H1 (cell line): Measurements from ENCODE around the gene KRT81. TPM values are rescaled to one million over a fixed set of nuclear protein-coding genes. Genes with fewer than 3 reads are reported as not detected.

Source experiments
- CTCF ChIA-PET: fragments of 300-600 bp; sonication (Branson Sonifier 250); formaldehyde crosslinking; loops from one replicate; lab custom pipeline; 2021; ENCODE audit not compliant: partially characterized antibody; lab: Charles Lee
- POLR2A ChIA-PET: fragments of 300-600 bp; sonication (Branson Sonifier 250); formaldehyde crosslinking; loops from one replicate; lab custom pipeline; 2021; ENCODE audit warnings: inconsistent platforms; ENCODE audit not compliant: partially characterized antibody; lab: Charles Lee
- DNase-seq, 2 experiments: peaks; one replicate each; pipeline versions ENCODE4 v3.0.0 to v3.0.0-alpha.2; 2010 to 2022; ENCODE audit warnings: low spot score in 2 of 2, low read depth in 1 of 2, mixed read lengths in 1 of 2
- FAIRE-seq: peaks from 2 replicates; lab custom pipeline; 2011; peaks lifted over from hg19 to GRCh38; lab: Jason Lieb, UNC
- H2AFZ ChIP-seq: 2 replicates; pipeline ENCODE4 v1.8.1; 2012; ENCODE audit warnings: low read length, inconsistent platforms
- H2AK5ac ChIP-seq: 2 replicates; pipeline ENCODE4 v1.6.1; 2013; ENCODE audit warnings: low read depth, low read length
- H2BK120ac ChIP-seq: replicated peaks from 2 replicates; pipeline ENCODE3; 2013; ENCODE audit warnings: low read depth, low read length, inconsistent platforms
- H2BK12ac ChIP-seq: 2 replicates; pipeline ENCODE4 v1.6.1; 2013; ENCODE audit warnings: low read depth, low read length
- H2BK15ac ChIP-seq: 2 replicates; pipeline ENCODE4 v1.6.1; 2013; ENCODE audit warnings: low read length
- H2BK20ac ChIP-seq: 2 replicates; pipeline ENCODE4 v1.6.1; 2013; ENCODE audit warnings: low read length
- H2BK5ac ChIP-seq: 2 replicates; pipeline ENCODE4 v1.6.1; 2013; ENCODE audit warnings: low read depth, low read length
- H3K14ac ChIP-seq: 2 replicates; pipeline ENCODE4 v1.6.1; 2013; ENCODE audit warnings: inconsistent platforms; ENCODE audit not compliant: insufficient read length
- H3K18ac ChIP-seq: 2 replicates; pipeline ENCODE4 v1.6.1; 2013; ENCODE audit warnings: low read length; ENCODE audit errors: extremely low read depth
- H3K23ac ChIP-seq: 2 replicates; pipeline ENCODE4 v1.6.1; 2013; ENCODE audit warnings: inconsistent platforms; ENCODE audit not compliant: insufficient read length
- H3K23me2 ChIP-seq: 2 replicates; pipeline ENCODE4 v1.6.1; 2013; ENCODE audit warnings: low read depth, low read length
- H3K27ac ChIP-seq: 2 replicates; pipeline ENCODE4 v1.6.1; 2011; ENCODE audit warnings: low read depth, low read length, inconsistent platforms
- H3K27me3 ChIP-seq, 4 experiments: replicated peaks in 1 of 4; 1 replicate in 1 of 4; 2 replicates in 3 of 4; pipeline versions ENCODE4 v1.6.1 to v1.8.1; 2011 to 2013; ENCODE audit warnings: low read length in 3 of 4, mild to moderate bottlenecking in 3 of 4, inconsistent platforms in 2 of 4, mixed read lengths in 2 of 4, moderate library complexity in 1 of 4; ENCODE audit not compliant: control insufficient read depth in 3 of 4, insufficient read depth in 3 of 4; ENCODE audit errors: extremely low read depth in 1 of 4
- H3K36me3 ChIP-seq, 4 experiments: 2 replicates each; pipeline versions ENCODE4 v1.6.1 to v1.8.1; 2011 to 2013; ENCODE audit warnings: mild to moderate bottlenecking in 4 of 4, low read length in 3 of 4, moderate library complexity in 2 of 4, control low read depth in 1 of 4, inconsistent platforms in 1 of 4; ENCODE audit not compliant: insufficient read depth in 4 of 4, control insufficient read depth in 2 of 4
- H3K4ac ChIP-seq: replicated peaks from 2 replicates; pipeline ENCODE3; 2013; ENCODE audit warnings: low read length, low read depth, mixed read lengths, inconsistent platforms; ENCODE audit not compliant: insufficient read length
- H3K4me1 ChIP-seq, 4 experiments: replicated peaks in 1 of 4; 1 replicate in 1 of 4; 2 replicates in 3 of 4; pipeline versions ENCODE4 v1.6.1 to v1.8.1; 2011 to 2013; ENCODE audit warnings: low read length in 3 of 4, inconsistent platforms in 2 of 4, mixed read lengths in 1 of 4; ENCODE audit not compliant: insufficient read depth in 4 of 4, control insufficient read depth in 3 of 4
- H3K4me2 ChIP-seq, 2 experiments: 2 replicates each; pipeline versions ENCODE4 v1.6.1 to v1.8.1; 2011 to 2013; ENCODE audit warnings: low read depth in 2 of 2, low read length in 2 of 2, control low read depth in 1 of 2, inconsistent platforms in 1 of 2, mild to moderate bottlenecking in 1 of 2; ENCODE audit not compliant: insufficient read depth in 1 of 2
- H3K4me3 ChIP-seq, 4 experiments: fragments of 200-600, 300-600 bp in 1 of 4; sonication (generic), shearing (Covaris generic), sonication (Bioruptor Twin) in 1 of 4; 2 replicates each; pipeline versions ENCODE4 v1.5.1 to v1.8.1; 2011 to 2016; ENCODE audit warnings: low read length in 4 of 4, low read depth in 3 of 4, control low read depth in 2 of 4, inconsistent platforms in 2 of 4, mild to moderate bottlenecking in 2 of 4, mixed read lengths in 1 of 4, moderate library complexity in 1 of 4; ENCODE audit not compliant: insufficient read depth in 2 of 4; ENCODE audit errors: extremely low read depth in 1 of 4
- H3K56ac ChIP-seq: replicated peaks from 2 replicates; pipeline ENCODE3; 2013; ENCODE audit warnings: low read depth, mild to moderate bottlenecking, mixed read lengths, low read length, inconsistent platforms; ENCODE audit not compliant: insufficient read length
- H3K79me1 ChIP-seq: 2 replicates; pipeline ENCODE4 v1.6.1; 2013; ENCODE audit warnings: low read depth, low read length, control low read depth
- H3K79me2 ChIP-seq, 2 experiments: 2 replicates each; pipeline versions ENCODE4 v1.6.1 to v1.8.1; 2012 to 2013; ENCODE audit warnings: low read length in 2 of 2, mild to moderate bottlenecking in 2 of 2, inconsistent platforms in 1 of 2; ENCODE audit not compliant: insufficient read depth in 2 of 2, control insufficient read depth in 1 of 2
- H3K9ac ChIP-seq, 4 experiments: replicated peaks in 1 of 4; 1 replicate in 1 of 4; 2 replicates in 3 of 4; pipeline versions ENCODE4 v1.6.1 to v1.8.1; 2011 to 2013; ENCODE audit warnings: low read depth in 3 of 4, low read length in 3 of 4, control low read depth in 2 of 4, mild to moderate bottlenecking in 2 of 4, moderate library complexity in 2 of 4, inconsistent platforms in 1 of 4; ENCODE audit errors: extremely low read depth in 1 of 4
- H3K9me3 ChIP-seq, 2 experiments: 2 replicates each; pipeline versions ENCODE4 v1.6.1 to v1.8.1; 2012 to 2013; ENCODE audit warnings: mild to moderate bottlenecking in 2 of 2, moderate library complexity in 2 of 2, control low read depth in 1 of 2, inconsistent platforms in 1 of 2, low read depth in 1 of 2, low read length in 1 of 2, mixed read lengths in 1 of 2; ENCODE audit not compliant: insufficient read depth in 2 of 2
- H4K20me1 ChIP-seq, 2 experiments: replicated peaks in 1 of 2; 2 replicates each; pipeline versions ENCODE3 to v1.8.1; 2011 to 2013; ENCODE audit warnings: inconsistent platforms in 2 of 2, low read length in 2 of 2, mild to moderate bottlenecking in 1 of 2; ENCODE audit not compliant: insufficient read depth in 2 of 2, control insufficient read depth in 1 of 2
- H4K5ac ChIP-seq: 2 replicates; pipeline ENCODE4 v1.6.1; 2013; ENCODE audit warnings: low read length, low read depth, mixed read lengths, inconsistent platforms; ENCODE audit not compliant: insufficient read length
- H4K8ac ChIP-seq: 2 replicates; pipeline ENCODE4 v1.8.0; 2013; ENCODE audit warnings: mild to moderate bottlenecking, moderate library complexity, low read length, inconsistent platforms; ENCODE audit not compliant: insufficient read depth; ENCODE audit errors: extremely low read depth
- H4K91ac ChIP-seq: replicated peaks from 2 replicates; pipeline ENCODE3; 2013; ENCODE audit warnings: low read length, mixed read lengths, inconsistent platforms; ENCODE audit not compliant: insufficient read length
- ATF3 ChIP-seq: IDR thresholded peaks from 2 replicates; pipeline ENCODE4 v1.6.1; 2011; ENCODE audit warnings: low read depth, mild to moderate bottlenecking, low read length; ENCODE audit not compliant: insufficient read depth
- CREB1 ChIP-seq: IDR thresholded peaks from 2 replicates; pipeline ENCODE4 v1.6.1; 2012; ENCODE audit warnings: inconsistent platforms
- FOSL1 ChIP-seq: IDR thresholded peaks from 2 replicates; pipeline ENCODE4 v1.6.1; 2011; ENCODE audit warnings: mild to moderate bottlenecking, low read depth, low read length, moderate library complexity; ENCODE audit not compliant: insufficient read depth
- GABPA ChIP-seq: IDR thresholded peaks from 2 replicates; pipeline ENCODE4 v1.6.1; 2011; ENCODE audit warnings: mild to moderate bottlenecking, low read length, moderate library complexity, borderline replicate concordance; ENCODE audit not compliant: insufficient read depth
- GTF2F1 ChIP-seq: IDR thresholded peaks from 2 replicates; pipeline ENCODE4 v1.6.1; 2012; ENCODE audit warnings: low read depth, low read length, improper control_type of control experiment, borderline replicate concordance
- HDAC6 ChIP-seq: IDR thresholded peaks from one replicate; pipeline ENCODE4 v1.7.1; 2012; ENCODE audit warnings: low read depth, mild to moderate bottlenecking, inconsistent platforms, low read length, moderate library complexity
- JUND ChIP-seq: IDR thresholded peaks from 2 replicates; pipeline ENCODE4 v1.6.1; 2011; ENCODE audit warnings: mild to moderate bottlenecking, improper control_type of control experiment, low read length
- POLR2AphosphoS5 ChIP-seq: IDR thresholded peaks from 2 replicates; pipeline ENCODE4 v1.6.1; 2011; ENCODE audit warnings: low read depth, low read length
- POU5F1 ChIP-seq: IDR thresholded peaks from 2 replicates; pipeline ENCODE4 v1.6.1; 2011; ENCODE audit warnings: low read depth, mild to moderate bottlenecking, low read length, moderate library complexity
- RAD21 ChIP-seq, 2 experiments: IDR thresholded peaks in 1 of 2; conservative IDR thresholded peaks in 1 of 2; 2 replicates each; pipeline ENCODE4 v1.6.1; 2011; ENCODE audit warnings: low read depth in 2 of 2, low read length in 2 of 2, improper control_type of control experiment in 1 of 2, inconsistent platforms in 1 of 2, mild to moderate bottlenecking in 1 of 2, moderate library complexity in 1 of 2
- SP2 ChIP-seq: IDR thresholded peaks from 2 replicates; pipeline ENCODE4 v1.6.1; 2012; ENCODE audit warnings: mild to moderate bottlenecking, low read length, inconsistent platforms
- TEAD4 ChIP-seq: IDR thresholded peaks from 2 replicates; pipeline ENCODE4 v1.6.1; 2012; ENCODE audit warnings: low read depth, low read length, inconsistent platforms, mixed read lengths
- whole genome bisulfite sequencing, 2 experiments: shearing (Covaris generic) in 1 of 2; methylation state at CpG; one replicate each; pipeline versions ENCODE4 v1.1.6 to v1.1.7; 2013 to 2015; ENCODE audit warnings: low lambda C conversion rate in 2 of 2, mixed read lengths in 2 of 2, inconsistent platforms in 1 of 2, low coverage in 1 of 2, missing lambda C conversion rate in 1 of 2; ENCODE audit not compliant: insufficient replicate concordance in 2 of 2, insufficient coverage in 1 of 2, insufficient read length in 1 of 2; ENCODE audit errors: extremely low coverage in 1 of 2, missing lambda C conversion rate in 1 of 2; 5-methylcytosine and 5-hydroxymethylcytosine counted together
- polyA plus RNA-seq, 7 experiments: library from polyadenylated mRNA; depleted of rRNA in 3 of 7; stranded (reverse) in 5 of 7; unstranded in 2 of 7; fragments of >200 nt in 5 of 7; fragments of 200-250 nt in 2 of 7; gene quantifications; 1 replicate in 5 of 7; 2 replicates in 1 of 7; 4 replicates in 1 of 7; pipeline versions ENCODE4 v1.2.1 to v1.2.3, GENCODE V29; 2011 to 2013; ENCODE audit warnings: missing spikeins in 2 of 7, mixed read lengths in 2 of 7
- total RNA-seq: library from RNA; stranded (reverse); fragmentation: NEBNext Ultra II Directional; extraction: Animal tissue kit (Norgen Biotek cat#: 25700); gene quantifications from 2 replicates; pipeline ENCODE4 v1.2.1, GENCODE V29; 2021

KRT81 gene
- total and polyA plus RNA-seq, 2 of the 8 experiments (the other 6 are each of a cell fraction or from before 2014, with no cell fraction given), result not detected

- H2BK12ac ChIP-seq, result no peak overlapping the region
- peaks cover 4% of the 10 kb centered on the region; the same call in 1 of the 2 replicates for H3K23me2 ChIP-seq
- no peak overlapping the region for H2BK120ac ChIP-seq
- no peak overlapping the region; a peak in 1 of 4 replicates for H3K4me2 ChIP-seq
- H2BK15ac ChIP-seq, result no peak overlapping the region
- no peak overlapping the region for H4K5ac ChIP-seq
- H2BK20ac ChIP-seq, result no peak overlapping the region
- no peaks in the 10 kb centered on the region for H3K9me3 ChIP-seq
- H4K8ac ChIP-seq, result no peak overlapping the region
- H3K23ac ChIP-seq, result no peak overlapping the region
- no peak overlapping the region for H3K9ac ChIP-seq
- H3K4me1 ChIP-seq, result peaks cover 0 to 4% (median 0%) of the 10 kb centered on the region in 4 experiments; a peak in 1 of 7 replicates
- no peak overlapping the region for H4K91ac ChIP-seq
- H3K79me2 ChIP-seq, result no peaks in the 10 kb centered on the region
- WGBS, 2 experiments, result 92% methylated on average over 9 of the region's 9 CpGs; no CpG with 5 or more reads in 1 of the 2 experiments
- H3K56ac ChIP-seq, result no peak overlapping the region
- H3K18ac ChIP-seq, result no peak overlapping the region
- no peak overlapping the region for H2AFZ ChIP-seq
- H3K14ac ChIP-seq, result no peak overlapping the region
- H2AK5ac ChIP-seq, result no peak overlapping the region
- H3K4ac ChIP-seq, result no peak overlapping the region
- no peaks in the 10 kb centered on the region for H4K20me1 ChIP-seq
- H3K79me1 ChIP-seq, result no peaks in the 10 kb centered on the region; the same call in 1 of the 2 replicates
- ChIA-PET CTCF (interaction anchor here (0.7 to 10.7 kb wide), 29 partner anchors 7 to 540 kb away, joined by 3 to 105 read pairs (median 18); no protein-coding TSS in a partner anchor), POLR2A (interaction anchor here (1.6 to 1.7 kb wide), 2 partner anchors 11 to 14 kb away, joined by 3 to 5 read pairs; no protein-coding TSS in a partner anchor)
- no peak overlapping the region for H3K27ac ChIP-seq
- H2BK5ac ChIP-seq, result no peak overlapping the region
- DNase-seq (no peak), FAIRE-seq (no peak)
- peaks cover 0 to 12% (median 5%) of the 10 kb centered on the region in 4 experiments; a peak in 4 of 7 replicates for H3K27me3 ChIP-seq
- no peak overlapping the region for H3K4me3 ChIP-seq
- no peaks in the 10 kb centered on the region for H3K36me3 ChIP-seq
- no peak for TF ChIP-seq TEAD4
- TF ChIP-seq JUND, result no peak
- TF ChIP-seq HDAC6, result no peak
- no peak for TF ChIP-seq RAD21 (IDR thresholded peaks at IDR 0.05 in 1 of 2, conservative IDR thresholded peaks at IDR 0.05 in 1 of 2; ENCODE audit: low read depth in 2 of 2, low read length in 2 of 2)
- no peak for TF ChIP-seq GABPA
- TF ChIP-seq GTF2F1, result no peak
- no peak for TF ChIP-seq CREB1
- TF ChIP-seq POU5F1, result no peak
- no peak for TF ChIP-seq SP2
- TF ChIP-seq POLR2AphosphoS5, result no peak
- TF ChIP-seq FOSL1, result no peak
- no peak for TF ChIP-seq ATF3
Observed at GRCh38 chr12:52277486-52278245, 13.7 kb downstream of the KRT81 start.
